Measurements from ENCODE around the gene CEP85.
A peak's percentile ranks its signal among the peaks of the same experiment; 100 is the strongest.

CEP85 gene

GRCh38 chr1:26233903-26234643 lies at the start of gene CEP85:
CEP85 (plus strand) TSS chr1:26234200; CDS start chr1:26239784, 5,584 bp downstream.
- DNase-seq (ENCODE audit: low read depth in 1 of 2, low spot score in 1 of 2), result peak; percentile 95 to 96

- no peak for DNase-seq (ENCODE audit: low read depth in 1 of 2, low spot score in 1 of 2)
Measured at GRCh38 chr1:26184883-26185282, 49.1 kb upstream of the CEP85 start.

GRCh38 chr1:26187882-26188281 lies 46.1 kb upstream of the CEP85 start:
- DNase-seq (ENCODE audit: low read depth in 1 of 2, low spot score in 1 of 2), result no peak

GRCh38 chr1:26188477-26188876 lies 45.5 kb upstream of the CEP85 start:
- no peak for DNase-seq (ENCODE audit: low read depth in 1 of 2, low spot score in 1 of 2)

- DNase-seq (ENCODE audit: low read depth in 1 of 2, low spot score in 1 of 2), result no peak
Measured at GRCh38 chr1:26189331-26189730, 44.7 kb upstream of the CEP85 start.

- DNase-seq (ENCODE audit: low read depth in 1 of 2, low spot score in 1 of 2), result no peak
Measured at GRCh38 chr1:26189751-26190275, 44.2 kb upstream of the CEP85 start.

GRCh38 chr1:26190373-26190987 lies 43.5 kb upstream of the CEP85 start, which contains the start of gene CATSPER4:
CATSPER4 (plus strand) TSS chr1:26190602; CDS start chr1:26190628, 26 bp downstream.
- DNase-seq (ENCODE audit: low read depth in 1 of 2, low spot score in 1 of 2), result no peak

- no peak for DNase-seq (ENCODE audit: low read depth in 1 of 2, low spot score in 1 of 2)
Measured at GRCh38 chr1:26191739-26192138, 42.3 kb upstream of the CEP85 start.

GRCh38 chr1:26195805-26196204 lies 38.2 kb upstream of the CEP85 start:
- no peak for DNase-seq (ENCODE audit: low read depth in 1 of 2, low spot score in 1 of 2)

GRCh38 chr1:26197301-26197700 lies 36.7 kb upstream of the CEP85 start:
- no peak for DNase-seq (ENCODE audit: low read depth in 1 of 2, low spot score in 1 of 2)

GRCh38 chr1:26197813-26198212 lies 36.2 kb upstream of the CEP85 start:
- DNase-seq (ENCODE audit: low read depth in 1 of 2, low spot score in 1 of 2), result no peak

- DNase-seq (ENCODE audit: low read depth in 1 of 2, low spot score in 1 of 2), result no peak
Measured at GRCh38 chr1:26200413-26200812, 33.6 kb upstream of the CEP85 start.

GRCh38 chr1:26203642-26204318 lies 30.2 kb upstream of the CEP85 start:
- DNase-seq (ENCODE audit: low read depth in 1 of 2, low spot score in 1 of 2), result no peak

- no peak for DNase-seq (ENCODE audit: low read depth in 1 of 2, low spot score in 1 of 2)
Measured at GRCh38 chr1:26210147-26210870, 23.7 kb upstream of the CEP85 start.

GRCh38 chr1:26212726-26213125 lies 21.3 kb upstream of the CEP85 start:
- DNase-seq (ENCODE audit: low read depth in 1 of 2, low spot score in 1 of 2), result no peak

- DNase-seq (ENCODE audit: low read depth in 1 of 2, low spot score in 1 of 2), result no peak
Measured at GRCh38 chr1:26213335-26213905, 20.6 kb upstream of the CEP85 start.

- DNase-seq (ENCODE audit: low read depth in 1 of 2, low spot score in 1 of 2), result no peak
Measured at GRCh38 chr1:26215246-26215645, 18.8 kb upstream of the CEP85 start.

- no peak for DNase-seq (ENCODE audit: low read depth in 1 of 2, low spot score in 1 of 2)
Measured at GRCh38 chr1:26218906-26219494, 15.0 kb upstream of the CEP85 start.

- no peak for DNase-seq (ENCODE audit: low read depth in 1 of 2, low spot score in 1 of 2)
Measured at GRCh38 chr1:26220199-26220912, 13.6 kb upstream of the CEP85 start.

GRCh38 chr1:26221094-26221493 lies 12.9 kb upstream of the CEP85 start:
- no peak for DNase-seq (ENCODE audit: low read depth in 1 of 2, low spot score in 1 of 2)
